ENCODE data around the gene COG1. TPM values are rescaled to one million over a fixed set of nuclear protein-coding genes. Genes with fewer than 3 reads are reported as not detected.

Gene COG1
- total and polyA plus RNA-seq, 2 donors (not counting 3 experiments of a cell fraction or from before 2014, with no cell fraction given), result 26.2 to 39.0 TPM

- Histone ChIP-seq H3K27me3 (ENCODE audit: control insufficient read depth in 2 of 2, insufficient read depth in 2 of 2, low read length in 2 of 2) (no peaks in the 10 kb centered on the region), H4K20me1 (replicated peaks; ENCODE audit: control insufficient read depth, extremely low read depth, insufficient read depth, low read length) (no peaks in the 10 kb centered on the region), H3K9ac (replicated peaks; ENCODE audit: extremely low read depth, insufficient read depth, low read length) (no peak overlapping the region), H3K4me3 (replicated peaks in 1 of 3; ENCODE audit: insufficient read depth in 1 of 3, low read depth in 1 of 3, low read length in 3 of 3) (no peak overlapping the region), H3K4me2 (ENCODE audit: insufficient read depth, low read length) (no peak overlapping the region), H3K27ac (ENCODE audit: insufficient read depth, low read depth, low read length) (no peak overlapping the region), H3K9me3 (replicated peaks; ENCODE audit: control insufficient read depth, insufficient read depth, low read length) (no peaks in the 10 kb centered on the region), H3K4me1 (ENCODE audit: control insufficient read depth, extremely low read depth, insufficient read depth, low read length) (no peaks in the 10 kb centered on the region), H2AFZ (ENCODE audit: low read depth, low read length) (no peak overlapping the region), H3K9me1 (replicated peaks; ENCODE audit: control insufficient read depth, extremely low read depth, insufficient read depth, low read length) (no peaks in the 10 kb centered on the region), H3K36me3 (ENCODE audit: control insufficient read depth in 2 of 2, extremely low read depth in 1 of 2, insufficient read depth in 2 of 2, low read length in 2 of 2) (peaks cover 7 to 14% of the 10 kb centered on the region in 2 experiments), H3K79me2 (ENCODE audit: control insufficient read depth, insufficient read depth, low read length) (peaks cover 1% of the 10 kb centered on the region)
- FAIRE-seq (no peak), DNase-seq (ENCODE audit: low read depth, low spot score) (no peak)
- BruUV-seq (replicated peaks), result no TSS peak
- TF ChIP-seq POLR2AphosphoS5 (IDR thresholded peaks at IDR 0.05; ENCODE audit: insufficient read depth, low read depth, low read length), result no peak
- no peak for TF ChIP-seq GATA2 (IDR thresholded peaks at IDR 0.05; ENCODE audit: insufficient read depth, insufficient read length, low read depth, low read length)
- TF ChIP-seq EZH2 (IDR thresholded peaks at IDR 0.05; ENCODE audit: borderline replicate concordance, low read depth, low read length, severe bottlenecking), result no peak
- TF ChIP-seq POLR2A (IDR thresholded peaks at IDR 0.05; ENCODE audit: low read depth, low read length), result no peak
- TF ChIP-seq FOS (IDR thresholded peaks at IDR 0.05; ENCODE audit: borderline replicate concordance, insufficient read depth, low read length), result no peak
- TF ChIP-seq MAX (IDR thresholded peaks at IDR 0.05; ENCODE audit: insufficient read depth, insufficient read length), result no peak
- no peak for TF ChIP-seq CTCF (IDR thresholded peaks at IDR 0.05; ENCODE audit: extremely low read depth in 1 of 2, insufficient read depth in 1 of 2, low read depth in 1 of 2, low read length in 2 of 2)
- no peak for TF ChIP-seq MYC (IDR thresholded peaks at IDR 0.05; ENCODE audit: low read depth, low read length)
- TF ChIP-seq JUN (IDR thresholded peaks at IDR 0.05; ENCODE audit: borderline replicate concordance, insufficient read depth, insufficient read length, low read depth), result no peak
- POLR2A ChIA-PET, result interaction anchor here (0.5 kb wide), 1 partner anchor 10 kb away, joined by 5 read pairs; no protein-coding TSS in a partner anchor
- intact Hi-C loops (cut with micrococcal nuclease) (no loop called here), dilution Hi-C loops (cut with MboI; ENCODE audit: extremely low pct_ligation_motif_present, low sequenced_read_pairs) (no loop called here)
- CTCF ChIA-PET, result interaction anchor here (1.0 to 1.6 kb wide), 5 partner anchors 8 to 20 kb away, joined by 3 to 6 read pairs (median 4); a partner anchor contains a TSS
Observed at GRCh38 chr17:73211745-73212144, 18.9 kb downstream of the COG1 start.

Data from endothelial cell of umbilical vein (primary cell).